SK-N-SH (cell line): ENCODE measurements around the gene MACO1. TPM values are rescaled to one million over a fixed set of nuclear protein-coding genes. Genes with fewer than 3 reads are reported as not detected.

Source experiments
- CTCF ChIA-PET: fragments of 300-600, 350-600 bp; formaldehyde crosslinking; extraction: SDS; loops from one replicate; lab custom pipeline; 2021; lab: Yijun Ruan, JAX
- POLR2A ChIA-PET: fragments of 350-600 bp; sonication (Branson Sonifier 250); formaldehyde crosslinking; extraction: SDS; loops from one replicate; lab custom pipeline; 2020; ENCODE audit warnings: antibody characterized with exemption, inconsistent platforms; lab: Yijun Ruan, JAX
- DNase-seq: peaks from one replicate; pipeline ENCODE4 v3.0.0; 2012
- H2AFZ ChIP-seq: fragments of 200-600 bp; sonication (generic); 2 replicates; pipeline ENCODE4 v1.8.1; 2016; ENCODE audit warnings: antibody characterized with exemption, mild to moderate bottlenecking, low read depth
- H3F3A ChIP-seq: fragments of 200-600 bp; sonication (generic); replicated peaks from 2 replicates; pipeline ENCODE3; 2016; ENCODE audit warnings: antibody characterized with exemption, mild to moderate bottlenecking; ENCODE audit not compliant: insufficient read depth
- H3K27ac ChIP-seq, 2 experiments: fragments of 200-500 bp in 1 of 2; fragments of 200-600 bp in 1 of 2; sonication (Bioruptor generic) in 1 of 2; sonication (generic), shearing (Covaris generic) in 1 of 2; 2 replicates each; pipeline versions ENCODE4 v1.5.1 to v1.6.1; 2014 to 2016; ENCODE audit warnings: low read depth in 2 of 2, inconsistent platforms in 1 of 2, low read length in 1 of 2, mild to moderate bottlenecking in 1 of 2, mixed read lengths in 1 of 2
- H3K27me3 ChIP-seq: fragments of 200-600 bp; sonication (generic), shearing (Covaris generic); 2 replicates; pipeline ENCODE4 v1.6.1; 2016; ENCODE audit warnings: mixed run types; ENCODE audit not compliant: insufficient read depth
- H3K36me3 ChIP-seq, 2 experiments: fragments of 200-500 bp in 1 of 2; fragments of 200-600 bp in 1 of 2; sonication (Bioruptor generic) in 1 of 2; sonication (generic) in 1 of 2; replicated peaks in 1 of 2; 2 replicates each; pipeline versions ENCODE3 to v1.5.1; 2014 to 2016; ENCODE audit warnings: low read length in 1 of 2, mild to moderate bottlenecking in 1 of 2; ENCODE audit not compliant: insufficient read depth in 2 of 2, control insufficient read depth in 1 of 2
- H3K4me1 ChIP-seq, 2 experiments: fragments of 200-500 bp in 1 of 2; fragments of 200-600 bp in 1 of 2; sonication (Bioruptor generic) in 1 of 2; sonication (generic), shearing (Covaris generic) in 1 of 2; 2 replicates each; pipeline versions ENCODE4 v1.5.1 to v1.6.1; 2014 to 2016; ENCODE audit warnings: low read depth in 1 of 2, low read length in 1 of 2, mixed run types in 1 of 2; ENCODE audit not compliant: insufficient read depth in 2 of 2, control insufficient read depth in 1 of 2
- H3K4me2 ChIP-seq: fragments of 200-600 bp; sonication (generic), shearing (Covaris generic); 2 replicates; pipeline ENCODE4 v1.6.1; 2017; ENCODE audit warnings: mixed run types
- H3K4me3 ChIP-seq, 2 experiments: fragments of 200-500 bp in 1 of 2; fragments of 200-600 bp in 1 of 2; sonication (Bioruptor generic) in 1 of 2; sonication (generic), shearing (Covaris generic) in 1 of 2; 2 replicates each; pipeline versions ENCODE4 v1.5.1 to v1.8.1; 2014 to 2016; ENCODE audit warnings: low read depth in 2 of 2, inconsistent platforms in 1 of 2, low read length in 1 of 2, mild to moderate bottlenecking in 1 of 2, mixed read lengths in 1 of 2, moderate library complexity in 1 of 2
- H3K79me2 ChIP-seq: fragments of 200-600 bp; sonication (generic); 2 replicates; pipeline ENCODE4 v1.8.1; 2017; ENCODE audit warnings: mild to moderate bottlenecking; ENCODE audit not compliant: insufficient read depth
- H3K9ac ChIP-seq: fragments of 200-600 bp; sonication (generic); 2 replicates; pipeline ENCODE4 v1.6.1; 2017; ENCODE audit warnings: mixed run types
- H3K9me2 ChIP-seq: fragments of 200-600 bp; sonication (generic); 2 replicates; pipeline ENCODE4 v1.6.1; 2017; ENCODE audit warnings: mixed run types
- H3K9me3 ChIP-seq: fragments of 200-600 bp; sonication (generic); 2 replicates; pipeline ENCODE4 v1.6.1; 2017; ENCODE audit warnings: mixed run types, mild to moderate bottlenecking, moderate library complexity
- H4K20me1 ChIP-seq: fragments of 200-600 bp; sonication (generic); 2 replicates; pipeline ENCODE4 v1.6.1; 2017; ENCODE audit warnings: mild to moderate bottlenecking, mixed run types; ENCODE audit not compliant: insufficient read depth
- CHD2 ChIP-seq: fragments of 150-350 bp; IDR thresholded peaks from 2 replicates; pipeline ENCODE4 v1.6.1; 2018; ENCODE audit warnings: low read length; ENCODE audit not compliant: partially characterized antibody
- ELF1 ChIP-seq: IDR thresholded peaks from 2 replicates; pipeline ENCODE4 v1.4.0; 2012
- EZH2phosphoT487 ChIP-seq: fragments of 200-600 bp; sonication (generic); IDR thresholded peaks from 2 replicates; pipeline ENCODE4 v1.6.1; 2017; ENCODE audit warnings: low read depth, mixed run types, mild to moderate bottlenecking, antibody characterized with exemption, moderate library complexity, borderline replicate concordance
- FOXJ3 ChIP-seq: sonication (generic); formaldehyde crosslinking; IDR thresholded peaks from 2 replicates; pipeline ENCODE4 v1.5.1; 2020; ENCODE audit warnings: mild to moderate bottlenecking, missing genetic modification reagents
- JUND ChIP-seq: IDR thresholded peaks from 2 replicates; pipeline ENCODE4 v1.4.0; 2012
- MXI1 ChIP-seq: IDR thresholded peaks from 2 replicates; pipeline ENCODE4 v1.6.1; 2012; ENCODE audit warnings: mild to moderate bottlenecking, low read depth, low read length, improper control_type of control experiment
- NFIC ChIP-seq: IDR thresholded peaks from 2 replicates; pipeline ENCODE4 v1.4.0; 2012; ENCODE audit warnings: borderline replicate concordance
- NRF1 ChIP-seq: IDR thresholded peaks from 2 replicates; pipeline ENCODE4 v1.6.1; 2012; ENCODE audit warnings: low read depth, mild to moderate bottlenecking, low read length
- POLR2AphosphoS5 ChIP-seq: IDR thresholded peaks from 2 replicates; pipeline ENCODE4 v1.6.1; 2012; ENCODE audit warnings: low read depth, low read length
- RAD21 ChIP-seq: IDR thresholded peaks from 2 replicates; pipeline ENCODE4 v1.6.1; 2012; ENCODE audit warnings: mild to moderate bottlenecking, low read length
- WGBS: methylation state at CpG from one replicate; pipeline ENCODE4 v1.1.6; 2017; ENCODE audit warnings: low lambda C conversion rate; 5-methylcytosine and 5-hydroxymethylcytosine counted together
- polyA plus RNA-seq, 3 experiments: library from polyadenylated mRNA; depleted of rRNA; stranded (reverse); fragments of >200 nt; gene quantifications; 2 replicates each; pipeline ENCODE4 v1.2.3, GENCODE V29; 2012
- TF ChIP-seq, protein P1 (sequence below): fragments of 200-600 bp; sonication (generic); IDR thresholded peaks from 2 replicates; pipeline ENCODE4 v1.6.1; 2017; ENCODE audit warnings: antibody characterized with exemption, mild to moderate bottlenecking, moderate library complexity
- TF ChIP-seq, protein P2 (sequence below): IDR thresholded peaks from 2 replicates; pipeline ENCODE4; 2012
- TF ChIP-seq, protein P3 (sequence below): IDR thresholded peaks from 2 replicates; pipeline ENCODE4 v1.4.0; 2012; ENCODE audit warnings: low read depth, borderline replicate concordance

MACO1 gene
- polyA plus RNA-seq, 1 of the 3 experiments (the other 2 are of a cell fraction): 6.9 TPM

DNA sequence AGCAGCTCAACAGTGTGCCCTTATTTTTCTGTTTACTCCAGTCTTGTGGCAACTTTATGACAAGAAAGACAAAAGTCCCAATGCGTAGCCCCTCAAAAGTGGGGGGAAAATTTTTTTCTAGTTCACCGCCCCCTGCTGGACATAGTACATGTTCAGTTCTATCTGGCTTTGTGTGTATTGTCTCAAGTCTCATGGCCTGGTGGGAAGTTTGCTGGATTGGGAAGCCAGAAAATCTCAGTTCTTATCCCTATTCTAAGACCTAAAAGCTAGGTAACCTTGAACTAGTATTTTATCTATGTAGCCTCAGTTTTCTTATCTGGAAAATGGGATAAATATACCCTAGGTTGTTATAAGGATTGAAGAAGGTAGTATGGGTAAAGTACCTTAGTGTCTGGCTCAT lies 56.9 kb downstream of the MACO1 start:
- Histone ChIP-seq H3K27me3 (no peaks in the 10 kb centered on the region), H3K4me1 (no peaks in the 10 kb centered on the region; a peak in 2 of 4 replicates), H3K9me2 (no peaks in the 10 kb centered on the region), H3K4me3 (no peak overlapping the region; a peak in 1 of 4 replicates), H3F3A (peaks cover 9% of the 10 kb centered on the region), H3K36me3 (peaks cover 38 to 66% of the 10 kb centered on the region in 2 experiments), H3K27ac (no peak overlapping the region), H4K20me1 (no peaks in the 10 kb centered on the region), H2AFZ (no peak overlapping the region), H3K9ac (no peak overlapping the region), H3K9me3 (no peaks in the 10 kb centered on the region), H3K4me2 (no peak overlapping the region), H3K79me2 (peaks cover 15% of the 10 kb centered on the region; the same call in 1 of the 2 replicates)
- TF ChIP-seq, protein P1, sequence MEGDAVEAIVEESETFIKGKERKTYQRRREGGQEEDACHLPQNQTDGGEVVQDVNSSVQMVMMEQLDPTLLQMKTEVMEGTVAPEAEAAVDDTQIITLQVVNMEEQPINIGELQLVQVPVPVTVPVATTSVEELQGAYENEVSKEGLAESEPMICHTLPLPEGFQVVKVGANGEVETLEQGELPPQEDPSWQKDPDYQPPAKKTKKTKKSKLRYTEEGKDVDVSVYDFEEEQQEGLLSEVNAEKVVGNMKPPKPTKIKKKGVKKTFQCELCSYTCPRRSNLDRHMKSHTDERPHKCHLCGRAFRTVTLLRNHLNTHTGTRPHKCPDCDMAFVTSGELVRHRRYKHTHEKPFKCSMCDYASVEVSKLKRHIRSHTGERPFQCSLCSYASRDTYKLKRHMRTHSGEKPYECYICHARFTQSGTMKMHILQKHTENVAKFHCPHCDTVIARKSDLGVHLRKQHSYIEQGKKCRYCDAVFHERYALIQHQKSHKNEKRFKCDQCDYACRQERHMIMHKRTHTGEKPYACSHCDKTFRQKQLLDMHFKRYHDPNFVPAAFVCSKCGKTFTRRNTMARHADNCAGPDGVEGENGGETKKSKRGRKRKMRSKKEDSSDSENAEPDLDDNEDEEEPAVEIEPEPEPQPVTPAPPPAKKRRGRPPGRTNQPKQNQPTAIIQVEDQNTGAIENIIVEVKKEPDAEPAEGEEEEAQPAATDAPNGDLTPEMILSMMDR: peak; percentile 69
- TF ChIP-seq RAD21 (peak; percentile 15; the same call in 1 of the 2 replicates), NRF1 (no peak)
- CTCF ChIA-PET: interaction anchor here (0.6 to 3.8 kb wide), 20 partner anchors 10 to 287 kb away, joined by 3 to 27 read pairs (median 4); partner anchors contain the start of gene MACO1
- DNase-seq: peak; percentile 37
- POLR2A ChIA-PET: interaction anchor here (0.7 kb wide), 1 partner anchor 250 kb away, joined by 3 read pairs; no protein-coding TSS in a partner anchor
- 91% methylated on average over 2 of the region's 2 CpGs for WGBS

DNA sequence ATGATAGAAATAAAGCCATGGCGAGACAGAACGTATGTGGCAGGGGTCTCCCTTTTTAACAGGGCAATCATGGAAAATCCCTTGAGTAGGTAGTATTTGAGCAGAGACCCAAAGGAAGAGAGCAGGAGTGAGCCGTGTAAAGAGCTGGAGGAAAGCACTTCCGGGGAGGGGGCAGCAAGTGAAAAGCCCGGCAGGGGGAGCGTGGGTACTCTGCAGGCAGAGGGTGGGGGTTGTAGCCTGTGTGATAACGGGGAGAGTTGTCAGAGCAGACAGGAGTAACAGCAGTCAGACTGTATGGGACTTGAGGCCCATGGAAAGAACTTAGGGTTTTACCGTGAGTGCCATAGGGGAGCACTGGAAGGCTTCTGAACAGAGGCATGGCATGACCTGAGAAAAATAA lies 61.6 kb downstream of the MACO1 start:
- Histone ChIP-seq H3K27me3 (no peaks in the 10 kb centered on the region), H3K79me2 (peaks cover 6% of the 10 kb centered on the region; the same call in 1 of the 2 replicates), H3K9me2 (no peaks in the 10 kb centered on the region), H3K4me3 (no peak overlapping the region), H3K4me1 (no peaks in the 10 kb centered on the region), H3K27ac (no peak overlapping the region), H3K9me3 (no peaks in the 10 kb centered on the region), H3K9ac (no peak overlapping the region), H3K4me2 (no peak overlapping the region), H4K20me1 (no peaks in the 10 kb centered on the region), H2AFZ (no peak overlapping the region), H3K36me3 (peaks cover 42 to 53% of the 10 kb centered on the region in 2 experiments), H3F3A (peaks cover 4% of the 10 kb centered on the region)
- CTCF ChIA-PET: interaction anchor here (0.7 to 2.0 kb wide), 4 partner anchors 10 to 207 kb away, joined by 3 to 9 read pairs (median 5); no protein-coding TSS in a partner anchor
- POLR2A ChIA-PET: no interaction called here
- no peak for DNase-seq
- 95% methylated on average over 8 of the region's 8 CpGs for WGBS
- TF ChIP-seq, protein P2, sequence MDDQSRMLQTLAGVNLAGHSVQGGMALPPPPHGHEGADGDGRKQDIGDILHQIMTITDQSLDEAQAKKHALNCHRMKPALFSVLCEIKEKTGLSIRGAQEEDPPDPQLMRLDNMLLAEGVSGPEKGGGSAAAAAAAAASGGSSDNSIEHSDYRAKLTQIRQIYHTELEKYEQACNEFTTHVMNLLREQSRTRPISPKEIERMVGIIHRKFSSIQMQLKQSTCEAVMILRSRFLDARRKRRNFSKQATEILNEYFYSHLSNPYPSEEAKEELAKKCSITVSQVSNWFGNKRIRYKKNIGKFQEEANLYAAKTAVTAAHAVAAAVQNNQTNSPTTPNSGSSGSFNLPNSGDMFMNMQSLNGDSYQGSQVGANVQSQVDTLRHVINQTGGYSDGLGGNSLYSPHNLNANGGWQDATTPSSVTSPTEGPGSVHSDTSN: no peak
- TF ChIP-seq NRF1 (no peak), NFIC (no peak), JUND (no peak), MXI1 (no peak), ELF1 (no peak), POLR2AphosphoS5 (no peak), EZH2phosphoT487 (no peak), CHD2 (no peak), FOXJ3 (CRISPR knock-in tag) (no peak)
- TF ChIP-seq, protein P3, sequence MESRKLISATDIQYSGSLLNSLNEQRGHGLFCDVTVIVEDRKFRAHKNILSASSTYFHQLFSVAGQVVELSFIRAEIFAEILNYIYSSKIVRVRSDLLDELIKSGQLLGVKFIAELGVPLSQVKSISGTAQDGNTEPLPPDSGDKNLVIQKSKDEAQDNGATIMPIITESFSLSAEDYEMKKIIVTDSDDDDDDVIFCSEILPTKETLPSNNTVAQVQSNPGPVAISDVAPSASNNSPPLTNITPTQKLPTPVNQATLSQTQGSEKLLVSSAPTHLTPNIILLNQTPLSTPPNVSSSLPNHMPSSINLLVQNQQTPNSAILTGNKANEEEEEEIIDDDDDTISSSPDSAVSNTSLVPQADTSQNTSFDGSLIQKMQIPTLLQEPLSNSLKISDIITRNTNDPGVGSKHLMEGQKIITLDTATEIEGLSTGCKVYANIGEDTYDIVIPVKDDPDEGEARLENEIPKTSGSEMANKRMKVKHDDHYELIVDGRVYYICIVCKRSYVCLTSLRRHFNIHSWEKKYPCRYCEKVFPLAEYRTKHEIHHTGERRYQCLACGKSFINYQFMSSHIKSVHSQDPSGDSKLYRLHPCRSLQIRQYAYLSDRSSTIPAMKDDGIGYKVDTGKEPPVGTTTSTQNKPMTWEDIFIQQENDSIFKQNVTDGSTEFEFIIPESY: no peak
